Coronary artery (tissue), 2 donors: ENCODE data around the gene PIAS1.
"Not testable (repeated sequence)": the region's sequence is repeated elsewhere in the genome, so short reads cannot be mapped to it uniquely, and the experiment has no call there.

ENCODE experiments used
- DNase-seq: peaks from one replicate; pipeline ENCODE4 v3.0.0-alpha.2; 2017; ENCODE audit warnings: low spot score
- H3K27ac ChIP-seq, 2 donors: fragments of 200-600 bp; sonication (generic); one replicate each; pipeline ENCODE4 v1.5.1; 2016 to 2019
- H3K4me3 ChIP-seq: fragments of 200-600 bp; sonication (generic); 2 replicates; pipeline ENCODE4 v1.5.1; 2016; ENCODE audit warnings: mild to moderate bottlenecking, moderate library complexity
- CTCF ChIP-seq: fragments of 200-600 bp; sonication (generic); IDR thresholded peaks from one replicate; pipeline ENCODE4 v1.5.1; 2019; ENCODE audit warnings: antibody characterized with exemption

The PIAS1 gene

GRCh38 chr15:68053701-68054627 lies at the start of gene PIAS1:
Gene PIAS1 (plus strand): TSS chr15:68054315. CDS start chr15:68054327, 12 bp downstream.
- peak within 1 kb of the TSS; percentile 94 to 96 for H3K27ac ChIP-seq
- peak within 1 kb of the TSS; percentile 93 for H3K4me3 ChIP-seq
- no peak for TF ChIP-seq CTCF
- peak; percentile 96 for DNase-seq

- not testable (repeated sequence) for DNase-seq, H3K27ac ChIP-seq, H3K4me3 ChIP-seq
Observed at GRCh38 chr15:68007642-68008041, 46.5 kb upstream of the PIAS1 start.

- TF ChIP-seq CTCF: no peak
- no peak overlapping the region for H3K4me3 ChIP-seq
- no peak for DNase-seq
- no peak overlapping the region for H3K27ac ChIP-seq
Observed at GRCh38 chr15:68010361-68011153, 43.6 kb upstream of the PIAS1 start.

- Histone ChIP-seq H3K27ac (no peak overlapping the region), H3K4me3 (no peak overlapping the region)
- TF ChIP-seq CTCF: no peak
- no peak for DNase-seq
Observed at GRCh38 chr15:68012911-68013310, 41.2 kb upstream of the PIAS1 start.

- Histone ChIP-seq H3K27ac (no peak overlapping the region), H3K4me3 (no peak overlapping the region)
- TF ChIP-seq CTCF: no peak
- no peak for DNase-seq
Observed at GRCh38 chr15:68014219-68014618, 39.9 kb upstream of the PIAS1 start.

- Histone ChIP-seq H3K4me3 (no peak overlapping the region), H3K27ac (no peak overlapping the region)
- DNase-seq: no peak
- TF ChIP-seq CTCF: no peak
Observed at GRCh38 chr15:68015244-68015643, 38.9 kb upstream of the PIAS1 start.

- no peak for TF ChIP-seq CTCF
- Histone ChIP-seq H3K4me3 (no peak overlapping the region), H3K27ac (no peak overlapping the region)
- DNase-seq: no peak
Observed at GRCh38 chr15:68017201-68017600, 36.9 kb upstream of the PIAS1 start.
